K562 (cell line): ENCODE data around the gene NCOR2. TPM values are rescaled to one million over a fixed set of nuclear protein-coding genes. Genes with fewer than 3 reads are reported as not detected.

Experiments
- CREB5 ChIP-seq: fragments of 250-450 bp; sonication (Bioruptor Pico); IDR thresholded peaks from 2 replicates; pipeline ENCODE4 v1.5.0; 2020; ENCODE audit warnings: mild to moderate bottlenecking
- MEF2D ChIP-seq: conservative IDR thresholded peaks from 2 replicates; pipeline ENCODE4 v1.6.1; 2016; ENCODE audit warnings: low read depth, missing genetic modification characterization, missing compliant biosample characterization
- RNF2 ChIP-seq: sonication (generic); IDR thresholded peaks from 2 replicates; pipeline ENCODE4 v1.6.1; 2016
- ZFP91 ChIP-seq: sonication (generic); formaldehyde crosslinking; IDR thresholded peaks from 2 replicates; pipeline ENCODE4 v1.8.0; 2022; ENCODE audit warnings: mild to moderate bottlenecking, missing genetic modification reagents
- ZNF518B ChIP-seq: fragments of 250-450 bp; sonication (Bioruptor Pico); IDR thresholded peaks from 2 replicates; pipeline ENCODE4 v1.5.0; 2021; ENCODE audit warnings: mild to moderate bottlenecking, moderate library complexity
- ZNF830 ChIP-seq: fragments of 250-450 bp; sonication (Bioruptor Pico); IDR thresholded peaks from 2 replicates; pipeline ENCODE4 v1.5.0; 2021; ENCODE audit warnings: mild to moderate bottlenecking
- polyA plus RNA-seq, 8 experiments: library from polyadenylated mRNA; depleted of rRNA in 4 of 8; stranded (reverse) in 5 of 8; unstranded in 3 of 8; fragments of >200 nt; fragmentation: Nextera tagmentation in 2 of 8; fragmentation: Illumina TruSeq in 1 of 8; extraction: Ambion mirVana in 2 of 8; extraction: Trizol in 1 of 8; gene quantifications; 2 replicates each; pipeline versions ENCODE4 v1.2.1 to v1.2.3, GENCODE V29; 2011 to 2014; ENCODE audit warnings: inconsistent platforms in 1 of 8, missing spikeins in 1 of 8
- total RNA-seq, 7 experiments: library from RNA; depleted of rRNA in 6 of 7; stranded (reverse); fragments of >200 nt in 6 of 7; fragmentation: Illumina TruSeq in 2 of 7; extraction: Trizol in 2 of 7; gene quantifications; 2 replicates each; pipeline versions ENCODE4 v1.2.1 to v1.2.3, GENCODE V29; 2011 to 2021; ENCODE audit warnings: low replicate concordance in 1 of 7
- TF ChIP-seq, protein P1 (sequence below): fragments of 450-650 bp; formaldehyde crosslinking; IDR thresholded peaks from 2 replicates; pipeline ENCODE4 v1.4.0; 2022; ENCODE audit warnings: missing genetic modification characterization
- TF ChIP-seq, protein P2 (sequence below): fragments of 200-600 bp; sonication (generic); IDR thresholded peaks from one replicate; pipeline ENCODE4 v1.6.1; 2012; ENCODE audit warnings: mild to moderate bottlenecking, low read depth, low read length, inconsistent platforms

The NCOR2 gene
- total and polyA plus RNA-seq, 9 of the 15 experiments (the other 6 are each of a cell fraction or from before 2014, with no cell fraction given), result 0.18 to 126 (median 8.4) TPM

DNA sequence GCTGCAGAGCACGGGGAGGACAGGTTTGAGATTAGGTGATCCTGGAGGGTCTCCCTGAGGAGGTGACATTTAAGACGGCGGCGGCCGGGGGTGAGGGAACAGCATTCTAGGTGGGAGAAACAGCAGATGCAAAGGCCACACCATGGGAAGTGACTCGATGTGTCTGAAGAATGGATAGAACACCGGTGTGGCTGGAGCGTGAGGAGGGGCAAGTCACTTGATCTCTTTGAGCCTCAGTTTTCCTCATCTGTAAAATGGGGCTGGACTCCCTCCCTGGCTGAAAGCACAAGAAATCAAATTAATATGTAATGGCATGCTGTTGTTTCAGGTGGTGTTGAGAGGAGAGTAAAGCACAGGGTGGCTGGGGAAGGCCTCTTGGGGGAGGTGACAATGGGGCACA lies 10.0 kb upstream of the NCOR2 start (continued):
- TF ChIP-seq RNF2, result no peak
- TF ChIP-seq, protein P1, sequence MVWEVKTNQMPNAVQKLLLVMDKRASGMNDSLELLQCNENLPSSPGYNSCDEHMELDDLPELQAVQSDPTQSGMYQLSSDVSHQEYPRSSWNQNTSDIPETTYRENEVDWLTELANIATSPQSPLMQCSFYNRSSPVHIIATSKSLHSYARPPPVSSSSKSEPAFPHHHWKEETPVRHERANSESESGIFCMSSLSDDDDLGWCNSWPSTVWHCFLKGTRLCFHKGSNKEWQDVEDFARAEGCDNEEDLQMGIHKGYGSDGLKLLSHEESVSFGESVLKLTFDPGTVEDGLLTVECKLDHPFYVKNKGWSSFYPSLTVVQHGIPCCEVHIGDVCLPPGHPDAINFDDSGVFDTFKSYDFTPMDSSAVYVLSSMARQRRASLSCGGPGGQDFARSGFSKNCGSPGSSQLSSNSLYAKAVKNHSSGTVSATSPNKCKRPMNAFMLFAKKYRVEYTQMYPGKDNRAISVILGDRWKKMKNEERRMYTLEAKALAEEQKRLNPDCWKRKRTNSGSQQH (CRISPR knock-in tag), result no peak
- TF ChIP-seq CREB5 (CRISPR knock-in tag), result no peak
- TF ChIP-seq ZNF830 (CRISPR knock-in tag), result no peak
- TF ChIP-seq, protein P2, sequence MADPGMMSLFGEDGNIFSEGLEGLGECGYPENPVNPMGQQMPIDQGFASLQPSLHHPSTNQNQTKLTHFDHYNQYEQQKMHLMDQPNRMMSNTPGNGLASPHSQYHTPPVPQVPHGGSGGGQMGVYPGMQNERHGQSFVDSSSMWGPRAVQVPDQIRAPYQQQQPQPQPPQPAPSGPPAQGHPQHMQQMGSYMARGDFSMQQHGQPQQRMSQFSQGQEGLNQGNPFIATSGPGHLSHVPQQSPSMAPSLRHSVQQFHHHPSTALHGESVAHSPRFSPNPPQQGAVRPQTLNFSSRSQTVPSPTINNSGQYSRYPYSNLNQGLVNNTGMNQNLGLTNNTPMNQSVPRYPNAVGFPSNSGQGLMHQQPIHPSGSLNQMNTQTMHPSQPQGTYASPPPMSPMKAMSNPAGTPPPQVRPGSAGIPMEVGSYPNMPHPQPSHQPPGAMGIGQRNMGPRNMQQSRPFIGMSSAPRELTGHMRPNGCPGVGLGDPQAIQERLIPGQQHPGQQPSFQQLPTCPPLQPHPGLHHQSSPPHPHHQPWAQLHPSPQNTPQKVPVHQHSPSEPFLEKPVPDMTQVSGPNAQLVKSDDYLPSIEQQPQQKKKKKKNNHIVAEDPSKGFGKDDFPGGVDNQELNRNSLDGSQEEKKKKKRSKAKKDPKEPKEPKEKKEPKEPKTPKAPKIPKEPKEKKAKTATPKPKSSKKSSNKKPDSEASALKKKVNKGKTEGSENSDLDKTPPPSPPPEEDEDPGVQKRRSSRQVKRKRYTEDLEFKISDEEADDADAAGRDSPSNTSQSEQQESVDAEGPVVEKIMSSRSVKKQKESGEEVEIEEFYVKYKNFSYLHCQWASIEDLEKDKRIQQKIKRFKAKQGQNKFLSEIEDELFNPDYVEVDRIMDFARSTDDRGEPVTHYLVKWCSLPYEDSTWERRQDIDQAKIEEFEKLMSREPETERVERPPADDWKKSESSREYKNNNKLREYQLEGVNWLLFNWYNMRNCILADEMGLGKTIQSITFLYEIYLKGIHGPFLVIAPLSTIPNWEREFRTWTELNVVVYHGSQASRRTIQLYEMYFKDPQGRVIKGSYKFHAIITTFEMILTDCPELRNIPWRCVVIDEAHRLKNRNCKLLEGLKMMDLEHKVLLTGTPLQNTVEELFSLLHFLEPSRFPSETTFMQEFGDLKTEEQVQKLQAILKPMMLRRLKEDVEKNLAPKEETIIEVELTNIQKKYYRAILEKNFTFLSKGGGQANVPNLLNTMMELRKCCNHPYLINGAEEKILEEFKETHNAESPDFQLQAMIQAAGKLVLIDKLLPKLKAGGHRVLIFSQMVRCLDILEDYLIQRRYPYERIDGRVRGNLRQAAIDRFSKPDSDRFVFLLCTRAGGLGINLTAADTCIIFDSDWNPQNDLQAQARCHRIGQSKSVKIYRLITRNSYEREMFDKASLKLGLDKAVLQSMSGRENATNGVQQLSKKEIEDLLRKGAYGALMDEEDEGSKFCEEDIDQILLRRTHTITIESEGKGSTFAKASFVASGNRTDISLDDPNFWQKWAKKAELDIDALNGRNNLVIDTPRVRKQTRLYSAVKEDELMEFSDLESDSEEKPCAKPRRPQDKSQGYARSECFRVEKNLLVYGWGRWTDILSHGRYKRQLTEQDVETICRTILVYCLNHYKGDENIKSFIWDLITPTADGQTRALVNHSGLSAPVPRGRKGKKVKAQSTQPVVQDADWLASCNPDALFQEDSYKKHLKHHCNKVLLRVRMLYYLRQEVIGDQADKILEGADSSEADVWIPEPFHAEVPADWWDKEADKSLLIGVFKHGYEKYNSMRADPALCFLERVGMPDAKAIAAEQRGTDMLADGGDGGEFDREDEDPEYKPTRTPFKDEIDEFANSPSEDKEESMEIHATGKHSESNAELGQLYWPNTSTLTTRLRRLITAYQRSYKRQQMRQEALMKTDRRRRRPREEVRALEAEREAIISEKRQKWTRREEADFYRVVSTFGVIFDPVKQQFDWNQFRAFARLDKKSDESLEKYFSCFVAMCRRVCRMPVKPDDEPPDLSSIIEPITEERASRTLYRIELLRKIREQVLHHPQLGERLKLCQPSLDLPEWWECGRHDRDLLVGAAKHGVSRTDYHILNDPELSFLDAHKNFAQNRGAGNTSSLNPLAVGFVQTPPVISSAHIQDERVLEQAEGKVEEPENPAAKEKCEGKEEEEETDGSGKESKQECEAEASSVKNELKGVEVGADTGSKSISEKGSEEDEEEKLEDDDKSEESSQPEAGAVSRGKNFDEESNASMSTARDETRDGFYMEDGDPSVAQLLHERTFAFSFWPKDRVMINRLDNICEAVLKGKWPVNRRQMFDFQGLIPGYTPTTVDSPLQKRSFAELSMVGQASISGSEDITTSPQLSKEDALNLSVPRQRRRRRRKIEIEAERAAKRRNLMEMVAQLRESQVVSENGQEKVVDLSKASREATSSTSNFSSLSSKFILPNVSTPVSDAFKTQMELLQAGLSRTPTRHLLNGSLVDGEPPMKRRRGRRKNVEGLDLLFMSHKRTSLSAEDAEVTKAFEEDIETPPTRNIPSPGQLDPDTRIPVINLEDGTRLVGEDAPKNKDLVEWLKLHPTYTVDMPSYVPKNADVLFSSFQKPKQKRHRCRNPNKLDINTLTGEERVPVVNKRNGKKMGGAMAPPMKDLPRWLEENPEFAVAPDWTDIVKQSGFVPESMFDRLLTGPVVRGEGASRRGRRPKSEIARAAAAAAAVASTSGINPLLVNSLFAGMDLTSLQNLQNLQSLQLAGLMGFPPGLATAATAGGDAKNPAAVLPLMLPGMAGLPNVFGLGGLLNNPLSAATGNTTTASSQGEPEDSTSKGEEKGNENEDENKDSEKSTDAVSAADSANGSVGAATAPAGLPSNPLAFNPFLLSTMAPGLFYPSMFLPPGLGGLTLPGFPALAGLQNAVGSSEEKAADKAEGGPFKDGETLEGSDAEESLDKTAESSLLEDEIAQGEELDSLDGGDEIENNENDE, result no peak
- no peak for TF ChIP-seq MEF2D (tag)
- TF ChIP-seq ZFP91 (CRISPR knock-in tag), result no peak
- TF ChIP-seq ZNF518B, result no peak
